HG03442 (cell line): ENCODE results near the gene PSORS1C2.

Experiments
- ATAC-seq: cut with Tn5 transposase; IDR thresholded peaks from one replicate; pipeline ENCODE4 v1.9.1; 2021; ENCODE audit warnings: mild to moderate bottlenecking, moderate library complexity; ENCODE audit not compliant: unreplicated experiment

Gene PSORS1C2

DNA sequence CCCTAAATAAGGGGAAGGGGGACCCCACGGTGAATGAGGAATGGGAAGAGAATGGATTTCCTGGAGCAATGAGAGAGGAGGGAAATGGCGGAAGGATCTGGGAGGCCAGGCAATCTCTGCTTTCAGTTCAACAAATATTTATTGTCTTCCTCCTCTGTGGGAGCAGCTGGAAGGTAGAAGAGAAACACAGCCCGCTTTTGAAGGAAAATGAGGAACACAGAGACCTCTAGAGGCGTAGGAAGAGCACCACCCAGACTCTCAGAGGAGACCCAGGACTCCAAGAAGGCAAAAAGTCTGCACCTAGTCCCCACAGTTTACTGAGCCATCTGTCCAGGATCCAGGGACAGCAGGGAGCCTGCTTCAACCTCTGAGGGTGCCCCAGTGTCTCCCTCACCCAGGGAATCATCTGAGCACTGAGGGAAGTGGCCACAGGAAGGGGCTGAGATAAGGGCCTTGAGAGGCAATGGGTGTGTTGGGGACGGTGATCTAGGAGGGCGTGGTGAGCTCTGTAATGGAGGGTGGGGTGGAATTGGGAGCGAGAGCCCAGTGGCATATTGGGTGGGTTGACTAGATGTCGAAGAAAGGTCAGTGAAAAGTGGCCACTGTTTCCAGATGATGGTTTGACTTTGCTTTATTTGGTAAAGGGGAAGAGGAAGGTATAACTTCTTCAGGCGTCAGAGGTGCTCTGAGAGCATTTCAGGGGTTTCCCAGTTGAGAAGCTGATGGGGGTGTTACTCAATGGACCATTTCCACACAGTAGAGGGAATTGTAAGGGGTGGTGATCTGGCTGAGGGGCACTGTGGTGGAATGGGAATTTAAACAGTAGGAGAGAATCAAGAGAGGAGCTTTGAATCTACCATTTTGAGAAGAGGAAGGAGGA is 23.7 kb downstream of the PSORS1C2 start:
- no peak for ATAC-seq

DNA sequence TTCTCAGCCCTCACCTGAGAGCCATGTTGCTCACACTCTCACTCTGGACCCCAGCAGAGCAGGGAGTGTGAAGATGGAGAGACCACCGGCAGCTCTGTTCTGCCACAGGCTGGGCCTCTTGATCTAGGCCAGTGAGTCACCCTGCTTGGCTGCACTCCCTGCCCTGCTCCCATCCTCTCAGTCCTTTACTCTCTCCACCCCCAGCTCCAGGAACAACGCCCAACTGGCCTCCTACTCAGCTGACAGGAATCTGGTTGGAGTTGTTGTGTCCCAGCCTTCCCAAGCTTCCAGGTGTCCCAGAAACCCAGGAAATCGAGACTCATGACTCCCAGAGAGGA is 24.4 kb downstream of the PSORS1C2 start, which contains the start of gene PSORS1C1:
Gene PSORS1C1, plus strand, starts transcription at position 260 of the 338 bp plus-strand sequence. CDS start 14,833 bp downstream, outside the sequence.
- ATAC-seq: no peak

DNA sequence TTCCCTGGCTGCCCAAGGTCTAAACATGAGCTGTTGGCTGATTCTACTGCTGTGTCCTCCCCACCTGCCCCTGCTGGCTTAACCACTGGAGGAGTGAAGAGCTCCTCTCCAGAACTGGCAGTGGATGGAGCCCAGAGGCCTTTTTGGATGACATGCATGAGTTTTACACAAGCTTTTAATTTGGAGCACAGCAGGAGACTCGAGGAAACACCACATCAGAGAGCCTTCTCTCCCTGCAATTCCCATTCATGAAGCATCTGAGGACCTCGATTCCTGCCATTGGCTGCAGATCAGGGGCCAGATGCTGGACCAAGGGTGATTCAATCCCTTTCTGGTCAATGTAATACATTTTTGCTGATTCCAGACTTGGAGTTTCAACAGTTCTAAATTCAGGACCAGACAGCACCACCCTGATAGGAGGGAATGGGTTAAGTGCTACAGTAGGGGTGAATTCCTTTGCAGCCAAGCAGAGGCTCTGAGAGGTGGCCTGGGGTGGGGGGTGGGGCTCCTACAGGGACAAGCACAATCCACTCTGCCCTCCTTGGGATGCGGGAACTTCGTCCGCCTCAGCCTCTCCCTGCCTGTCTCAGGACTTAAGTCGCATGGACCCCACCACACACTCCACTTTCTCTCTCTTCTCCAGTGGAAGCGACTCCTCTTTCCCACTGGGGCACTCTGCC is 24.9 kb downstream of the PSORS1C2 start:
- ATAC-seq: no peak

DNA sequence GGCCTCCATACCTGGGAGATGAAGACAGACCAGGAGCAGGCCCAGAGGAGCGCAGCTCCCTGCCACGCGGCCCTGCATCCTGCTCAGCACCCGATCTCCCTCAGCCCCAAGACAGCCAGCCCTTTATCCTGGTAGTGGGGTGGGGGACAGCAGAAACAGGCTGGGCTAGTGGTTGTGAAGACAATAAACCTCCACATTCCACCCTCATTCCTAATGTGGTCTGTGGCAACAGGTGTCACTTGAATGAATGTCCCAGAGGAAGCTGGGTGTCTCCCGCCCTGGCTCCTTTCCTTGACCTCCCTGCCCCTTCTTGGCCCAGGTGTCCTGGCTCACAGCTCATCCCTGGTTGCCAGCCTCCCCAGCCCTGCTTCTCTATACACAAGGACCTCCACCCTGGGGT is 26.4 kb downstream of the PSORS1C2 start, which contains the start of gene C6orf15:
Gene C6orf15, minus strand, starts transcription at position 98 of the 400 bp plus-strand sequence. Its CDS starts 20 bp downstream, at position 78.
- no peak for ATAC-seq

DNA sequence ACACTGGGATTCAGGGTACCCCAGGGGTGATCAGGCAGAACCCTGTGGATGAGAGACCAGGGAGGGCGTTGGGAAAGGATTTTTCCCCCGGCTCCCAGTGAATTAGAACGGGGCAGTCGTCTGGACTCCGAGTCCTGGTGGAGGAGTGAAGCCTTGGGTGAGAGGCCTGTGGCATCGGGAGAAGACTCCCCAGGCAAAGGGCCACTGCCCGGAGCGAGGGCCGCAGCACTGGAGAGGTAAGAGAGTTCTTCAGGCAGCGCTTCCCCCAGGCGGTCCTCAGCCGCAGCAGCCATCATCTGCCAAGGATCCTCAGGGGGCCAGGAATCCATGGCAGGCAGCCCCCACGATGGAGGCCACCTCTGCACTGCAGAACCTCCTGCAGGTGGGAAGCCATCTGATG is 27.2 kb downstream of the PSORS1C2 start:
- ATAC-seq: no peak

DNA sequence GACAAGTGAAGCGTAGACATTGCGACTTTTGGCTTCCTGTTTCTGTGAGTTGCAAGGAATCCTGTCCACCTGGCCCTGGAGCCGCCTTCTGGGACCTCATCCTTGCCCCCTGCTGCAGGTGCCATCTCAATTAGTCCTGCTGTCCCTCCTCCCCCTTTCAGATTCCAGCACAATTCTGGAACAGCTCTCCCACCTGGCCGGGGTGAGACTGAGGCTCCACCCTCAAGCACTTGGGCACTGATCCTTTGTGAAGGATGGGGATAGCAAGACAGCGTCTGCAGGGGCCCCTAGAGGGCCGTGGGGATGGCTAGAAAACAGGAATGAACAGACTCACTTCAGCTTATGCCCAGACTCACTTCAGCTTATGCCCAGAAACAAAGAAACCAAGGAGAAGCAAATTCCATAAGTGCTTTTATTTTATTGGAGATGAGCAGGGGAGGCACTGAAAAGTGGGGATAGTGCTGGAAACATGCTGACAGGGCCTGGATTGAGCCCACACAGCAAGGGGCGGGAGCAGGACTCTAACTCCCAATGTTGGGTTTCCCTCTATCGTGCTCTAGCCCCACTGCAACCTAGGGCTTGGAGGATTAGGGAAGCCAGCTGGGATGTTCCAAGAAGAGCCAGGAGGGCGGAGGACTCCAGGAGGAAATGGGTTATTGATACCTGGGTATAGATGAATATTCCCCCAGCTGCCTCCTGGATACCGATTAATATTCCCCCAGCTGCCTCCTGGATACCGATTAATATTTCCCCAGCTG is 27.9 kb downstream of the PSORS1C2 start:
- ATAC-seq: no peak

DNA sequence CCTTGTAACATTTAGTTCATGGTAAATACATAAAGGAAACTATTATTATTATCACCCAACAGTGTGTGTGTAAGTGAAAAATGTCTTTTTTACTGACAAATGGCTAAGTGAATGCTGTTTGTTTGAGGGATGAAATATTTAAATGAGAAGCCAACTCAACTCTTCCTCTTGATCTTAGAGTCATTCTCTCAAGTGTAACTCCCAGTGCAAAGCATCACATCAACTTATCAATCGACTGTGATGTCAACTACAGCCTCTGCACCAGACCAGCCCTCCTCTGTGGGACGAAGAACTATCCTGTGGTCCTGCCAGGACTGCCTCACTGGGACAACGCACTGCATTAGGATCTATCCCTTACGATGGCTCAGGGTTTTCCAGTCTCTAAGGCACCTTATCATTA is 31.8 kb downstream of the PSORS1C2 start:
- no peak for ATAC-seq

DNA sequence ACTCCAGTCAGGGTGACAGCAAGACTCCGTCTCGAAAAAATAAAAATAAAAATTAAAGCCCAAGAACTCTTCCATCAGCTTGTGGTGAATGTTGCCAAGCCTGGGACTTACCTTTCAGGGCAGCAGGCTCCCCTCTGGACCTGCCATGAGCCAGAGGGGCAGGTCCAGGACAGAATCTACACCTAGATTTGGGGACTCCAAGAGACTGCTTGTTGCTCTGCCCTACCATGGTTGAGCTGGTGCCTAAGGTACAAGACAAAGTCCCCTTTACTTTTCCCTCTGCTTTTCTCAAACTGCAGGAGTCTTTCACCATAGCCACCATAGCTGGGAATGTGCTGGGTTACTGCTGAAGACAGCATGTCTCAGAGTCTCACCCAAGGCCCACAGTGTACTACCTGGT is 35.7 kb downstream of the PSORS1C2 start:
- ATAC-seq: no peak

DNA sequence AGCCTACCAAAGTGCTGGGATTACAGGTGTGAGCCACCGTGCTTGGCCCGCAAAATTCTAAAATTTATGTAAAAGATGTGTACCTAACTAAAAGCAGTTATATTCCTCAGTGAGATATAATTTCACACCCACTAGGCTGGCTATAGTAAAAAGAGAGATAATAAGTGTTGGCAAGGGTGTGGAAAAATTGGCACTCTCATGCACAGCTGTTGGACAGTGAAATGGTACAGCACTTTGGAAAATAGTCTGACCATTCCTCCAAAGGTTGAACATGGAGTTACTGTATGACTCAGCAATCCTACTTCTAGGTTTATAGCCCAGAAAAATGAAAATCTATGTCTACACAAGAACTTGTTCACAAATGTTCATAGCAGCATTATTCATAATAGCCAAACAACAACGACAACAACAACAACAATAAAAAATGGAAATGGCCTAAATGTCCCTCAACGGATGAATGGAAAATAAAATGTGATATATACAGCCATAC is 40.4 kb downstream of the PSORS1C2 start:
- ATAC-seq: no peak

DNA sequence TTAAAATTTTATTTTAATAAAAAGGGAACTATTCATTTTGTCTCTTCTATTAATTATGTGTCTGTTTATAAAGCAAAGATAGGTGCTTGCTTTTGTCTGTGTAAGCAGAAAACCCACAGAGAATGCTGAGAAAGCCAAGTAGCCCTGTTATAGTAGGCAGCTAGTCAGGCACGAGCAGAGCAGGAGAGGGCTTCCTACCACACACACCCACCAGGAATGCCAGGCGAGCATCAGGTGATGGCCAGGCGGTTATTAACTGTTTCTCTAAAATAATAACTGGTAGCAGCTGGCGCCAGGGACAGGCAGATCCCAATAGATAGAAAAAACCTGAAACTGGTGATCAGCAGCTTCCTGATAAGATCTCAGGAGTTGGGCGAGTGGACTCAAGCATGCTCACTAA is 42.2 kb downstream of the PSORS1C2 start:
- ATAC-seq: no peak

DNA sequence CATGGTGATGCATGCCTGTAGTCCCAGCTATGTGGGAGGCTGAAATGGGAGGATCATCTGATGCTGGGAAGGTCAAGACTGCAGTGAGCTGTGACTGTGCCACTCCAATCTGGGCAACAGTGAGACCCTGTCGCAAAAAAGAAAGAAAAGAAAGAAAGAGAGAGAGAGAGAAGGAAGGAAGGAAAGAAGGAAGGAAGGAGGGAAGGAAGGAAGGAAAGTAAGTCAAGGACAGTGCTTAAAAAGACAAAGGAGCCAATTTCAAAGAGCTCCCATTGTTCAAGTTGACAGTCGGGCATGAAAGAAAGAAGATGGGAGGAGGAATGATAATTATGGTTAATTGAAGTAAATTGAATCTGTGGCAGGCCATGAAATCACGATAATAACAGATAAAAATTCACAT is 42.7 kb downstream of the PSORS1C2 start:
- ATAC-seq: no peak

DNA sequence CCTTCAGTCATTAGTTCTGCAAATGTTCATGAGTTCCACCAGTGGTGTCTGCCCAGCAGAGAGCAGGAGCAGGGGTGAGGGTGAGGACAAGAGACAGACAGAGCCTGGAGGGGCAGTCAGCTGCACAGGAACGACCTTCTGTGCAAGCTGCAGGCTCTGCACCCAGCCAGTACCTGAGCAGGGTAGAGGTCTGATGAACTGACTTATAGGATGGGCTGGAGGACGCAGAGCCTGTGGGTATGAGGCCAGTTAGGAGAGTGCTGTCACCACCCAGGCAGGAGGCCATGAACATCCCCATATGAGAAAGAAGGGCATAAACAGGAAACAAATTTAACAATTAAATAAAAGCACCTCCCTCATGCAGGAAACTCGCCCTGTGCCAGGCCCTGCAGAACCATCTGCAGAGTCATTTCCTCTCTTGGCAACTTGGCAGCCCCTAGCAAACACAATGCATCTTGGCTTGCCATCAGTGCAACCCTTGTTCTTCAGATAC is 44.4 kb downstream of the PSORS1C2 start:
- ATAC-seq: no peak

DNA sequence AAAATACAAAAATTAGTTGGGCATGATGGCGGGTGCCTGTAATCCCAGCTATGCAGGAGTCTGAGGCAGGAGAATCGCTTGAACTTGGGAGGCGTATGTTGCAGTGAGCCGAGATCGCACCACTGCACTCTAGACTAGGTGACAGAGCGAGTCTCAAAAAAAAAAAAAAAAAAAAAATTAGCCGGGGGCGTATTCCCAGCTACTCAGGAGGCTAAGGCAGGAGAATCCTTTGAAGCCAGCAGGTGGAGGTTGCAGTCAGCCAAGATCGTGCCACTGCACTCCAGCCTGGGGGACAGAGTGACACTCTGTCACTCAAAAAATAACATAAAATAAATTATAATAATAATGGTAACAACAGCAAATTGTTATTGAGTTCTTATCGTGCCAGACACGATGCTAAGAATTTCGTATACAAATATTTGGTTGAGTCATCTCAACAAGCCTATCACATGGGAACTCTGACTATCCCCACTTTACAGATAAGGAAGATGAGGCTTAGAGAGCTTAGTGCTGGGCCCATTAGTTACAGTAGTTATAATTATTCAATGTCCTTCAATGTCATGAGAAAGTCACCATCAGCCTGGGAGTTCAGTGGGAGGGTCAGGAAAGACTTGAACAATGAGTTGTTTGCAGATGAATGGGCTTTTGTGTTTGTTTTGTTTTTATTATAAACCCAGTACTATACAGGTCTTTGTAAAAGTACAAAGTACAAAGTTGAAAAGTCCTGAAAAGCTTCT is 45.9 kb downstream of the PSORS1C2 start:
- no peak for ATAC-seq

DNA sequence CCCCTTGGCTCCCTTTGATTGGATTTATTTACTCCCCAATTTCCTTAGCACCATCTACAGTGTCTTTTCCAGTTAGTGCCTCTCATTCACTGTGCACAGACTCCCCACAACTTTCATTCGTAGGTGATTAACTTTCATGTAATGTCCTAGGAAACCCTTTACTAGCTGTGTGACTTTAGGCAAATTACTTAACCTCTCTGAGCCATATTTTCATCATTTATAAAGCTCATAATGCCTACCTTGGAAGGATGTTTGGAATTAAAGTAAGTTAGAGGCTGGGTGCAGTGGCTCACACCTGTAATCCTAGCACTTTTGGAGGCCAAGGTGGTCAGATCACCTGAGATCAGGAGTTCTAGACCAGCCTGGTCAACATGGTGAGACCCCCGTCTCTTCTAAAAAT is 46.6 kb downstream of the PSORS1C2 start:
- no peak for ATAC-seq

DNA sequence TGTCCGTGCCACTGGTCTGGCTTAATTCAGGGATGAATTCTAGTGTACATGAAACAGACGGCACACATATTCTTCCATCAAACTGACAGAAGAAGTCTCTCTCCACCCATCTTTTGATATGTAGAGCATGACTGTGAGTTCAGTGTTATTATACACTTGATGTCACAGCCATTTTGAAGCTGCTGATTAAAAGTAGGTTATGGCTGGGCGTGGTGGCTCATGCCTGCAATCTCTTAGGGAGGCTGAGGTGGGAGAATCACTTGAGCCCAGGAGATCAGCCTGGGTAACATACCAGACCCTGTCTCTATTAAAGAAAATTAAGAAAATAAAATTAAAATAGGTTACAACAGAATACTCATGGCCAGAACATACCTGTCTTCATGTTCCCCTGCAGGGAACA is 47.2 kb downstream of the PSORS1C2 start:
- ATAC-seq: no peak

DNA sequence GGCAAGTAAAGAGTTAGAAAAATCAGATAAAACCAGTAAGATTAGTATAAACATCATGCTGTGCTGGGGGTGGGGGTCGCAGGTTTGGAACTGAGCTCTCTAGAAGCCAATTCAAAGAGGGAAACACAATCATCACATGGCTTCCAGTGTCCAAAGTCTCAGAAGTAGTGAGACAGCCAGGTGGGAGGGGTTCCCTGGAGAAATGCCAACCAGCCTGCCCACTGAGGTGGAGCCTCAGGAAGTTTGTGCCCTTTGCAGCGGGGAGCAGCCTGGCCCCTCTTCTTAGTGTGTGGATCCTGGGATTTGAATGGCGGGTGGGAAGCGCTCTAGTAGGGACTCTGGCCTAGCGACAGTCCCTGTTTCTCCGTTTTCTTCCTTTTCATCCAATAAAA is 47.9 kb downstream of the PSORS1C2 start:
- ATAC-seq: no peak

DNA sequence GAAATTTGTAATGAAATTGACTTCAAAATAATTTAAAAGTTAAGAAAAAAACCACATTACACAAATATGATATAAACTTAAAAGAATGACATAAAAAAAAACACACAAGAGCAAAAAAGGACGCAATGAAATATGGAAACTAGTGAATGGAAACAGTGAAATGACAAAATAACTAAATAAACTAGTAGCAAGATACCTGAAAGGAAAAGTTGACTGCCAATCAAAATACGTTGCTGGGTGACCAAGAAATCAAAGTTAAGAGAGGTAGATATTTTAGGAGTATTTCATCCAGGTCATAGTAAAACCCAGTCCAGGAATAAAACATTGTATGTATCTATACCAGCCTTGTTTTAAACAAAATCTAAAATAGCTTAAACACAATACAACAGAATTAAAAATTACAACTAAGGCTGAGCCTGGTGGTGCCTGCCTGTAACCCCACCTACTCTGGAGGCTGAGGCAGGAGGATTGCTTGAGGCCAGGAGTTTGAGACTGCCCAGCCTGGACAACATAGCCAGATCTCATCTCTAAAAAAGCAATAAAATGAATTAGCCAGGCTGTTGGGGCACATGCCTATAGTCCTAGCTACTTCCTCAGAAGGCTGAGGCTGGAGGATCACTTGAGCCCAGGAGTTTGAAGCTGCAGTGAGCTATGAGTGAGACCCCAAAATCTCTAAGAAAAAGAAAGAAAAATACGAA is 48.4 kb downstream of the PSORS1C2 start:
- ATAC-seq: no peak
